ENCODE data around the gene STK40. TPM values are rescaled to one million over a fixed set of nuclear protein-coding genes. Genes with fewer than 3 reads are reported as not detected.
A peak's percentile ranks its signal among the peaks of the same experiment; 100 is the strongest.

Gene STK40, protein sequence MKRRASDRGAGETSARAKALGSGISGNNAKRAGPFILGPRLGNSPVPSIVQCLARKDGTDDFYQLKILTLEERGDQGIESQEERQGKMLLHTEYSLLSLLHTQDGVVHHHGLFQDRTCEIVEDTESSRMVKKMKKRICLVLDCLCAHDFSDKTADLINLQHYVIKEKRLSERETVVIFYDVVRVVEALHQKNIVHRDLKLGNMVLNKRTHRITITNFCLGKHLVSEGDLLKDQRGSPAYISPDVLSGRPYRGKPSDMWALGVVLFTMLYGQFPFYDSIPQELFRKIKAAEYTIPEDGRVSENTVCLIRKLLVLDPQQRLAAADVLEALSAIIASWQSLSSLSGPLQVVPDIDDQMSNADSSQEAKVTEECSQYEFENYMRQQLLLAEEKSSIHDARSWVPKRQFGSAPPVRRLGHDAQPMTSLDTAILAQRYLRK
- total RNA-seq (10 to 100 TPM; 32.9 to 49.8 TPM), total RNA-seq (43.3 to 83.7 reads per million in 2 donors)

- Mint-ChIP-seq H3K36me3 (ENCODE audit: low read depth) (no peaks in the 10 kb centered on the region), H3K4me1 (peaks cover 39% of the 10 kb centered on the region), H3K27me3 (no peaks in the 10 kb centered on the region), H3K4me3 (peak within 1 kb of the TSS; percentile 94), H3K27ac (peak within 1 kb of the TSS; percentile 97)
- DNase-seq (peak; percentile 93 to 99 (median 98)), ATAC-seq (peak; percentile 90)
- H3K9me3 ChIP-seq (ENCODE audit: control insufficient read depth, low read length, poor library complexity, severe bottlenecking) = no peaks in the 10 kb centered on the region
Observed at GRCh38 chr1:36385410-36386264, at the start of gene STK40. TSS of gene STK40 (minus strand) at chr1:36385924. CDS start at chr1:36361332, 24,592 bp downstream.

- Mint-ChIP-seq H3K27ac (no peak overlapping the region), H3K4me3 (no peak overlapping the region), H3K4me1 (peaks cover 7% of the 10 kb centered on the region), H3K27me3 (peaks cover 4% of the 10 kb centered on the region), H3K36me3 (ENCODE audit: low read depth) (peaks cover 5% of the 10 kb centered on the region)
- ATAC-seq (no peak), DNase-seq (no peak)
- H3K9me3 ChIP-seq (ENCODE audit: control insufficient read depth, low read length, poor library complexity, severe bottlenecking) = no peaks in the 10 kb centered on the region
Observed at GRCh38 chr1:36433102-36433501, 47.4 kb upstream of the STK40 start.

DNA sequence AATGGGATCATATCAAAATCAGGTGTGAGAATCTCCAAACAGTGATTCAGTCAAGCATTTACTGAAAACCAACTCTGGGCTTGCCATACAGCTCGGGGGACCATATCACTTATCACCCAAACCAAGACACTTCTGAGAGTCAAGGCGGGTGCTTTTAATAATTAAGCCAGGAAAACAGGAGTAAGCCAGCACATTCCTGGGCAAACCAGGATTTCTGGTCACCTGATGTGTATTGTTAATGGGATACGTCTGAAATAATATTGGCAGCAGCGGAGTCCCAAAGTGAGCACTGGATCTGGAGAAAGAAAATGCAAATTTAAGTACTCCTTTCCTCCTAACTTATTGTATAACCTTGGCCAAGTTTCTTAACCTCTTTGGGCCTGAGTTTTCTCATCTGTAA, 46.9 kb upstream of the STK40 start:
- Mint-ChIP-seq H3K27me3 (peaks cover 4% of the 10 kb centered on the region), H3K27ac (no peak overlapping the region), H3K4me1 (peaks cover 7% of the 10 kb centered on the region), H3K36me3 (ENCODE audit: low read depth) (peaks cover 5% of the 10 kb centered on the region), H3K4me3 (no peak overlapping the region)
- no peak for DNase-seq
- ATAC-seq = no peak
- no peaks in the 10 kb centered on the region for H3K9me3 ChIP-seq (ENCODE audit: control insufficient read depth, low read length, poor library complexity, severe bottlenecking)

DNA sequence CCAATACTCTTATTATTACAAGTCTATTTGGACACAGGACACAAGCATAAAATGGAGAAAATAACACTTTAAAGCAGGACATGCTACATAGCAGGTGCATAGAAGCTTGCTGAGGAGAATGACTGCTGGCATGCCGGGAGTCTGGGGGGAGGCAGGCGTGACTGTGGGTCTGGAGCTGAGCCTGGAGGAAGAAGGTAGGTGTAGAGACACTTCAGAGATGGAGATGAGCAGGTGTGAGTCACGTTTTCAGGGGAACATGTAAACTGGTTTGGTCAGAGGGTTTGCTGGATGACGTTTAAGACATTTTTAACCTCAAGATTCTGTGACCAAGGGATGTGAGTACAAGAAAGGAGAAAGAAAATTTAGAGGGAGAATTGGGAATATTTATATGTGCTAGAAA, 40.1 kb upstream of the STK40 start:
- Mint-ChIP-seq H3K36me3 (ENCODE audit: low read depth) (peaks cover under 1% of the 10 kb centered on the region), H3K27ac (no peak overlapping the region), H3K4me1 (peaks cover 3% of the 10 kb centered on the region), H3K27me3 (peaks cover 2% of the 10 kb centered on the region), H3K4me3 (no peak overlapping the region)
- DNase-seq (no peak), ATAC-seq (no peak)
- H3K9me3 ChIP-seq (ENCODE audit: control insufficient read depth, low read length, poor library complexity, severe bottlenecking) = no peaks in the 10 kb centered on the region

DNA sequence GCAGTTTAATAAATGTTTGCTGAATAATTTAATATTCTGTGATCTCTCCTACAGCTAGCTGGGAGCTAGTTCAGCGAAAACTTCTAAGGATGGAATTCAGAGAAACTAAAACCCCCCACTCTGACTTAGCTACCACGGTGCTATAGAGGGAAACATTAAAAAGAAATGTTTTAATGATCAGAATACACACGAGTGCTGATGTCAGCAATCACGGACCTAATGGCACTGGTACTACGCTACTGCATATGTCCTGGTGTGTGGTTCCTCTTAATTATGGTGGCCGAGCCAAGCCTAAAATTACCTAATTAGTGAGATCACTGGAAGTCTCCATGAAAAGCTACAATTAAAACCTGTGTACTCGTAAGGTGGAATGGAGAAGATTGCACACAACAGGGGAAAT, 35.9 kb upstream of the STK40 start:
- H3K27me3 Mint-ChIP-seq = no peaks in the 10 kb centered on the region
- H3K4me1 Mint-ChIP-seq = peaks cover 16% of the 10 kb centered on the region
- no peak overlapping the region for H3K4me3 Mint-ChIP-seq
- no peaks in the 10 kb centered on the region for H3K9me3 ChIP-seq (ENCODE audit: control insufficient read depth, low read length, poor library complexity, severe bottlenecking)
- peak overlapping the region; percentile 92 for H3K27ac Mint-ChIP-seq
- DNase-seq (no peak), ATAC-seq (no peak)
- H3K36me3 Mint-ChIP-seq (ENCODE audit: low read depth) = no peaks in the 10 kb centered on the region

- no peaks in the 10 kb centered on the region for H3K27me3 Mint-ChIP-seq
- DNase-seq (peak; percentile 75 to 90 (median 78)), ATAC-seq (peak; percentile 100)
- peak overlapping the region; percentile 81 for H3K4me3 Mint-ChIP-seq
- H3K36me3 Mint-ChIP-seq (ENCODE audit: low read depth) = no peaks in the 10 kb centered on the region
- H3K27ac Mint-ChIP-seq = peak overlapping the region; percentile 92
- peaks cover 18% of the 10 kb centered on the region for H3K4me1 Mint-ChIP-seq
- H3K9me3 ChIP-seq (ENCODE audit: control insufficient read depth, low read length, poor library complexity, severe bottlenecking) = no peaks in the 10 kb centered on the region
Observed at GRCh38 chr1:36420836-36421317, 35.2 kb upstream of the STK40 start.

DNA sequence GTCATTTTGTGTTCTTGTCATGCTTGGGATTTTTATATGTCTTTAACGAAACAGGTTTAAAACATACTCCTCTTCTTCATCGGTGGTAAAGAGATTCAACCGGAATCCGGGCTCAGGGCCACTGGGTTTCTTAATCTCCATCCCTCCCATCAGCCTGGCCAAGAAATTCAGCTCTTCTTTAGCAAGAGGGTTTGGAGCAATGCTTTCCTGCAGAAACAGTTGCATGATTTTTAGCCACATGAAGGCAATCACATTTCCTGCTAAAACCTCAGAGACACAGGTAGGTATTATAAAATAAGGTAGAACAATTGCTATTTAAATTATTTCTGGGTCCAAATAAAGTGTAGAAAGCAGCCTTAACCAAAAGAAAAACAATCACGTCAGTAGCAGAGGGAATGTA, 34.7 kb upstream of the STK40 start:
- H3K4me3 Mint-ChIP-seq = peak overlapping the region; percentile 81
- H3K36me3 Mint-ChIP-seq (ENCODE audit: low read depth) = no peaks in the 10 kb centered on the region
- peak overlapping the region; percentile 92 for H3K27ac Mint-ChIP-seq
- H3K9me3 ChIP-seq (ENCODE audit: control insufficient read depth, low read length, poor library complexity, severe bottlenecking) = no peaks in the 10 kb centered on the region
- peaks cover 18% of the 10 kb centered on the region for H3K4me1 Mint-ChIP-seq
- no peak for DNase-seq
- ATAC-seq = peak; percentile 56
- H3K27me3 Mint-ChIP-seq = no peaks in the 10 kb centered on the region

DNA sequence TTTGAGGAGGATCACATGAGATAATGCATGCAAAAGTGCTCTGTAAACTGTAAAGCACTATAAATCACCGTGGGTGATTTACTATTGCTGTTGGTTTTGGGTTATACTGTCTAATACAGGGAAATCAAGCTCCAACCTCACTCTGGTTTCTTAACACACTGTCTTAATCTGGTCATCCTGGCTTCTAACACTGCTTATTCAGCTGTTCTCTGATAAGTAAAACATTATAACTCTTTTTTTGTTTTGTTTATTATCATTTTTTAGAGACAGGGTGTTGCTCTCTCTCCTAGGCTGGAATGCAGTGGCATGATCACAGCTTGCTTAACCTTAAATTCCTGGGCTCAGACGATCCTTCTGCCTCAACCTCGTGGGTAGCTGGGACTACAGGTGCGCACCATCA, 33.8 kb upstream of the STK40 start:
- no peak for ATAC-seq
- Mint-ChIP-seq H3K27ac (peak overlapping the region; percentile 92), H3K4me1 (peaks cover 18% of the 10 kb centered on the region), H3K36me3 (ENCODE audit: low read depth) (no peaks in the 10 kb centered on the region), H3K27me3 (no peaks in the 10 kb centered on the region), H3K4me3 (no peak overlapping the region)
- H3K9me3 ChIP-seq (ENCODE audit: control insufficient read depth, low read length, poor library complexity, severe bottlenecking) = no peaks in the 10 kb centered on the region
- no peak for DNase-seq

GRCh38 chr1:36419140-36419539, 33.4 kb upstream of the STK40 start:
- DNase-seq = no peak
- H3K27me3 Mint-ChIP-seq = no peaks in the 10 kb centered on the region
- no peaks in the 10 kb centered on the region for H3K9me3 ChIP-seq (ENCODE audit: control insufficient read depth, low read length, poor library complexity, severe bottlenecking)
- peak overlapping the region; percentile 92 for H3K27ac Mint-ChIP-seq
- no peak overlapping the region for H3K4me3 Mint-ChIP-seq
- no peak for ATAC-seq
- H3K4me1 Mint-ChIP-seq = peaks cover 18% of the 10 kb centered on the region
- H3K36me3 Mint-ChIP-seq (ENCODE audit: low read depth) = no peaks in the 10 kb centered on the region

DNA sequence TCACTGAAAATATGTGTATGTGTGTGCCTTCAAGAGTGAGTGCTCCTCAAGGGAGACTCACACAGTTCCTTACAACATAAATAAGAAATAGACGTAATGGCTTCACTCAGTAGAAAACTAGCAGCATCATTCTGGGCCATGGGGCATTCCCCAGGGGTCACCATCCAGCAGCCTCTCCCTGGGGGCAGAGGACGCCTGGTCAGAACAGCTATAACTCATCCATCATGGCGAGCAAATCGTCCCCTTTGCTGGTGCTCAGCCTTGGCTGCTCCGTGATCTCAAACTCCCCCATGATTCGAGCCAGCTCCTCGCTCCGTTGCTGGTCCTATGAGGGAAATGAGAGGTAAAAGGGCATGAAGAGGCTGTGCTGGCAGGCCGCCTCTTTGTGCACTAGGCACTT, 32.2 kb upstream of the STK40 start:
- H3K4me1 Mint-ChIP-seq = peaks cover 19% of the 10 kb centered on the region
- H3K27me3 Mint-ChIP-seq = no peaks in the 10 kb centered on the region
- ATAC-seq = no peak
- no peaks in the 10 kb centered on the region for H3K36me3 Mint-ChIP-seq (ENCODE audit: low read depth)
- no peaks in the 10 kb centered on the region for H3K9me3 ChIP-seq (ENCODE audit: control insufficient read depth, low read length, poor library complexity, severe bottlenecking)
- DNase-seq = no peak
- no peak overlapping the region for H3K4me3 Mint-ChIP-seq
- H3K27ac Mint-ChIP-seq = peak overlapping the region; percentile 53

DNA sequence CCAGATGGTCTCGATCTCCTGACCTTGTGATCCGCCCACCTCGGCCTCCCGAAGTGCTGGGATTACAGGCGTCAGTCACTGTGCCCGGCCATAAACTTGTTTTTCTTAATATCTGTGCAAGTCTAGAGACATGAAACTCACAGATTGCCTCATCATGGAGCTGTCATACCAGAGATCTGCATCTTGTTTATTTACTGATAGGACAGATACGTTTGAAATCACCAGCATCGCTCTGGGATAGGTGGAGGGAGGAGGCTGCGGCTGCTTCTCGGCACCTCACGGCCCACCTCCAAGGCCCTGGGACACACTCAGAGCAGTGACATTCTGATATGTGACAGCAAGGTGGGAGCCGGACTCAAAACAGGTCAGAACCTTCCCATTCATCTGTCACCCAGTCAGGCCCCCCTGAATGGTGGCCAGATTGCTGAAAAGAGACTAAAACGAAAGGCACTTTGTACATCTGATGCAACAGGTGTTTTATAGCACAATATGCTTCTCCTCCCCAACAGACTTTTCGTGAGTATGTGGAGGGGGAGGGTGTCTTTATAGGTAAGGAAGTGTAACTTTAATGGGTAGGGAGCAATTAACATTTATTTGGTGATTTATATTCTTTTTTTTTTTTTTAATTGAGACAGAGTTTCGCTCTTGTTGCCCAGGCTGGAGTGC, 30.1 kb upstream of the STK40 start:
- H3K27me3 Mint-ChIP-seq = no peaks in the 10 kb centered on the region
- no peaks in the 10 kb centered on the region for H3K36me3 Mint-ChIP-seq (ENCODE audit: low read depth)
- no peak overlapping the region for H3K4me3 Mint-ChIP-seq
- ATAC-seq = no peak
- H3K27ac Mint-ChIP-seq = no peak overlapping the region
- H3K4me1 Mint-ChIP-seq = peaks cover 22% of the 10 kb centered on the region
- DNase-seq = no peak
- no peaks in the 10 kb centered on the region for H3K9me3 ChIP-seq (ENCODE audit: control insufficient read depth, low read length, poor library complexity, severe bottlenecking)

DNA sequence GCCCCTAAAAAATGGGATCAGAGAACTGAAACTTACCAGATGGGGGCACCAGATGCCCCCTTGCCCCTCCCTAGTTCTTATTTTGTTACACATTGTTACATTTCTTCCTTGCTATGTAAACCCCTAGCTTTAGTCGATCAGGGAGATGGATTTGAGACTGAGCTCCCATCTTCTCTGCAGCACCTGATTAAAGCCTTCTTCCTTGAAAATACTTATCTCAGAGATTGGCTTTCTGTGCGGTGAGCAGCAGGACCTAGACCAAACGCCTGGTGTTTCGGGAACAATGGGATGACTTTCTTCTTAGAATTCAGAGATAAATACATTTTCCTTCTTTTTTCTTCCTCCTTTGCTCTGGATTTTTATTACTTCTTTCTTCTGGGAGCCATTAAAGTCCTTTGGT, 28.7 kb upstream of the STK40 start:
- Mint-ChIP-seq H3K27me3 (no peaks in the 10 kb centered on the region), H3K36me3 (ENCODE audit: low read depth) (no peaks in the 10 kb centered on the region), H3K27ac (no peak overlapping the region), H3K4me3 (no peak overlapping the region), H3K4me1 (peaks cover 22% of the 10 kb centered on the region)
- ATAC-seq (no peak), DNase-seq (no peak)
- no peaks in the 10 kb centered on the region for H3K9me3 ChIP-seq (ENCODE audit: control insufficient read depth, low read length, poor library complexity, severe bottlenecking)
